ENCODE measurements around the gene MGA. TPM values are rescaled to one million over a fixed set of nuclear protein-coding genes. Genes with fewer than 3 reads are reported as not detected.

The MGA gene
- 28.8 TPM for total RNA-seq
- long read RNA-seq, partial matches to known transcripts, result 4 of 13 reads
- long read RNA-seq, other reads (novel, unspliced or antisense), result 8 of 13 reads

- ATAC-seq (peak; percentile 92), DNase-seq (peak; percentile 96)
- intact Hi-C loops (cut with micrococcal nuclease), result no loop called here
Observed at GRCh38 chr15:41660235-41661077, at the start of gene MGA. Gene MGA (plus strand): TSS chr15:41660405.

DNA sequence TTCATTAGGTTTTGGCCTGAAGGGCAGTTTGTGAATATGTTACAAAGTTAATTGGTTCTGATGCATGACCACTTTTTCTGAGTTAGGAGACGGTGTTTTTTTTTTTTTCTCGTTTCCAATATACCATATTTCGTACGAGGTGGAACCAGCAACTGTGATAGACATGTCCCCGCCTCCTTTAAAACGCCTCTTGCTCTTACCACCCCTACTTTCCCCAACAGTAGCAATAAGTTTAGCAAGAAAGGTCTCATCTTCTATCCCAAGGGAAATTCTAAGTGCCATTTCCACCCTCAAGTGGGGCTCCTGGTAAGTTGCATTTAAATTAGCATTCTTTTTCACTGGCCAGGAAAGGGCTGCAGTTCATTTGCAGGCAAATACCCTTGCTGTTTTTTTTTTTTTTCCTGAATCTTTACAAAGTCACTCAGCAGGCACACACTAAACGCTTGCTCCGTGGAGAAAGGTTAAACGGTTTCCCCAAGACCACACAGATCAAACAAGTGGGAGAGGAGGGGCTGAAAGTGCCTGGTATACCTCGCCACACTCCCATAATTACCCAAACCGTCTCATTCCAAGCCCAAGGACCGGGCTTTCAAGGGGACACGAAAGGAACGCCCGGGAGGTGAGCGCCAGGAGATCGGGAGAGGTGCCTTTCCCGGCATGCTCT lies 39.5 kb upstream of the MGA start:
- no peak for DNase-seq
- intact Hi-C loops (cut with micrococcal nuclease), result no loop called here
- ATAC-seq, result no peak

DNA sequence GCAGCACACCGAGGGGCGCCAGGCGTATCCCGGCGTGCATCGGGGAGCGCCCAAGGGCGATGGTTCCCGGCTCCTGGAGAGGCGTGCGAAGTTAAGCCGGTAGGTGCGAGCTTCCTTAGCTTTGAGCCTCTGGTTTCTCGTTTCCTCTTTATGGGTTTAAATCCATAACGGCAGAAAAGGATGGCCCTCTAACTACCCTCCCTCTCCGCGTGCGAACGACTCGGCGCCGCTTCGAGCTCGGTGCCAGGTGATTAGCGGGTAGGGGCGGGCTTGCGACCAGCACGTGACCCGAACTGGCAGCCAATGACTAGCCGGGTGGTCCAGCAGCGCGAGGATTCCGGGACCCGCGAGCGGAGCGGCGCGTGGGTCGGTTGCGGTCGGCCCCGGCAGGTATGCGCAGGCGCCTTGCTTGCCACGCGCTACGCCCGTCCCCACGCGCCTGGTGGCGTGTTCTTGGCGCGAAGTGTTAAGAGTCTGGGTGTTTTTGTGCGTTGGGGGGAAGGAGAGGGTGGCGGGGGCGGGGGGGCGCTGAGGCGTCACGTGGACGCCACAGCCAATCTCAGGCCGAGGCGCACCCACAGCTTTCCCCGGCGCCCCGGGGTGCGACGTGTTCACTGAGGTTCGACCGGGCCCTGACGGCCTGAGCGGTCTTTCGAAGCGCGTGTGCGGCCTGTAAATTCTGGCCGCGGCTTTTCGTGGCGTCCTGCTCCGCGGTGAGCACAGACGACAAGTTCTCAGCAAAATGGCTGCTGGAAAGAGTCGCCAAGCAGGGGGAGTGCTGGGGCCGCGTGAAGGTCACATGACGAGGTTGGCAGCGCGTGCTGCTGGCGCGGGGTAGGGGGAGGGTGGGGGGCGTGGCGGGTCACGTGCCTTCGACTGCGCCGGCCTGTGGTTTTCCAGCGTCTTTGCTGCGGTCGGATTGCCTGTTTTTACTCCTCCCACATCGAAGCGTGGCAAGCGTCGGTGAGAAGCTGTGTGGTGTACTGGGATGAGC lies 38.7 kb upstream of the MGA start:
- intact Hi-C loops (cut with micrococcal nuclease), result no loop called here
- DNase-seq (peak; percentile 84), ATAC-seq (peak; percentile 90)

GRCh38 chr15:41622901-41623300 lies 37.3 kb upstream of the MGA start:
- no peak for ATAC-seq
- intact Hi-C loops (cut with micrococcal nuclease), result no loop called here
- no peak for DNase-seq

DNA sequence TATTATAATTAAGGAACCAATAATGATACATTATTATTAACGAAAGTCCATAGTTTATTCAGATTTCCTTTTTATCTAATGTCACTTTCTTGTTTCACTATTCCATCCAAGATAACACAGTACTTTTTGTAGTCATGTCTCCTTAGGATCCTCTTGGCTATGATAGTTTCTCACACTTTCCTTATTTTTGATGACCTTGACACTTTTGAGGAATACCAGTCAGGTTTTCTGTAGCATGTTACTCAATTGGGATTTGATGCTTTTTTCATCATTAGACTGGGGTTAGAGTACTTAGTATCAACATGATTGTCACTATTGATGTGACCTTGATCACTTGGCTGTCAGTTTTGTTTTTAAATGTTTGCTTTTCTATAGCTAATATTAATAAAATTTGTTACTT lies 33.0 kb upstream of the MGA start:
- DNase-seq, result no peak
- intact Hi-C loops (cut with micrococcal nuclease), result no loop called here

GRCh38 chr15:41629463-41629862 lies 30.7 kb upstream of the MGA start:
- intact Hi-C loops (cut with micrococcal nuclease), result no loop called here
- ATAC-seq, result no peak

More for the DNA sequence above, 33.0 kb upstream of the MGA start:
- no peak for ATAC-seq

GRCh38 chr15:41629883-41630282 lies 30.3 kb upstream of the MGA start:
- DNase-seq (no peak), ATAC-seq (no peak)
- intact Hi-C loops (cut with micrococcal nuclease), result no loop called here

More at GRCh38 chr15:41629463-41629862, 30.7 kb upstream of the MGA start:
- DNase-seq, result no peak

DNA sequence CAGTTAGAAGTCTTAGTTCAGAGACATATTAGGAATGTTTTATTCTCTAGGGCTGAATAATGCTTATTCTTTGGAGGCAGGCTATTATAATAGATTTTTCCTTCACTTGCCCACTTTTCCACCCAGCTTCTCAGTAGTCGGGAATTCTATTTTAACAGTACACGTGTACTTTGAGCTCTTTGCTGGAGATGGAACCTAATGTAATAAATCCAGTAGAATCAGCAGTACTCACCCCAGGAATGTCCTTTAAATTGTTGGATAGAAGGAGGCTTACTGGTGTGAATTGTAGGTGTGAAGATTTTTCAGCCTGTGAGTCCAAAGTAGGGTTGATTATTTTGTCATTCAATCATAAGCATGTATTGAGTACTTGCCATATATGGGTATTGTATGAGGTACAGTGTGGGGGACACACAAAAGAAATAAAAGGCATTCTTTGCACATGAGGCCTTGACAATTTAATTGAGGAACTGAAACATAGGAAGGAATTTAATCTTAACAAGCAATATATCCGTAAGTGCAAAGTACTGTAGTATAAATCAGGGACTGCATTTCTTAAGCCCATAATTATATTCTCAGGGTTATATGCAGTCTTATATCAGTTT lies 29.5 kb upstream of the MGA start:
- ATAC-seq, result no peak
- DNase-seq, result no peak
- intact Hi-C loops (cut with micrococcal nuclease), result no loop called here

DNA sequence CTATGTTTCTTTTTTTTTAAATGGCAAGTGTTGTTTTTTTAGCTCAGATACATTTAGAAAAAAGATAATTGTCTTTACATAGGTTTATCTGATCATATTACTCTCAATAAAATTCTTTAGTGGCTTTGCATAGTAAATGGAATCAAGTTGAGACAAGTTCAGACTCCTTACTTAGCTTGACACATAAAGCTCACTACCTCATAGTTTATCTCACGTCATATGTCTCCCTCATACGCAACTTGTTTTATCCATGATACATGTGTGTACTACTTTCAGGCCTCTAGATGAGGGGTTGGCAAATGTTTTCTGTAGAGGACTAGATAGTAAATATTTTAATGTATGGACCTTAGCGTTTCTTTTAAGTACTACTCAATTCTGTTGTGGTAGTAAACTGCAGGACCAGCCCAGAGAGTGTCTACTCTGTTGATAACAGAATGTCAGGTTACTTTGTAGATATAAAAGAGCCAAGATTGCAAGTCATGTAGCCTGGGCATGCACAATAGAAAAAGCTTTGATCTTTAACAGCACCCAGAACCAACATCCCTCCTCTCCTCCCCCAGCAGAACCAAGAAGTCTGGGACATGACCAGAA lies 28.2 kb upstream of the MGA start:
- intact Hi-C loops (cut with micrococcal nuclease), result no loop called here
- DNase-seq, result no peak
- peak; percentile 27 for ATAC-seq

DNA sequence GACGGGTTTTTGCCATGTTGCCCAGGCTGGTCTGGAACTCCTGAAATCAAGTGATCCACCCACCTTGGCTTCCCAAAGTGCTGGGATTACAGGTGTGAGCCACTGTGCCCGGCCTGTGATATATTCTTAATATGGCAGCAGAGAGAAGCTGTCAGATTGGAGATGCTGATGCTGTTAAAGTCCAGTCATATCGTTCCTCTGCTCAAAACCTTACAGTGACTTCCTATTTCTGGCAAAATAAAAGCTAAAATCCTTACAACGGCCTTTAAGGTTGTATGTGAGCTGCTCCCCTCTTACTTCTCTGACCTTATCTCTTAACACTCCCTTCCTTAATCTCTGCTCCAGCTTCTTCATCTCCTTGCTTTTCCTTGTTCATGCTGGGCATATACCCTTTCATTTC lies 26.6 kb upstream of the MGA start:
- no peak for DNase-seq
- no peak for ATAC-seq
- intact Hi-C loops (cut with micrococcal nuclease), result no loop called here

DNA sequence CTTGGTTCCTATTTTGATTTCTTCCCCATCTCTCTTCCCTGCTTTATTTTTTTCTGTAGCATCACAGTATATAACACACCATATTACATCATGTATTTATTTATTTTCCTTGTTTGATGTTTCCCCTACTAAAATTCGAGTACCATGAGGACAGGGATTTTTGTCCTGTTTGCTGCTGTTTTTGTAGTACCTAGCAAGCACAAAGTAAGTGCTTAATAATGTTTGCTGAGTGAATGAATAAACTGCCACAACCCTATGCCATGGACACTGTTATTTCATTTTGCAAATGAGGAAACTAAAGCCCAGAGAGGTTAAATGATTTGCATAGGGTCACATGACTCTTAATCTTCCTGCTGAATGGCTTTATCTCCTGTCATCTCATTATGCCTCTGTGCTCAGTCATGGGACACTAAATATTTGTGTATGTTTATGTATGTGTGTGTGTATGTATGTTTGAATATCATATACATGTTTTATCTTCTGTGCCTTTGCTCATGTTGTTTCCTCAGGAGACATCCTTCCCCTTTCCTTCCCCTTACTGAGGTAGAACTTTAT lies 26.1 kb upstream of the MGA start:
- no peak for DNase-seq
- intact Hi-C loops (cut with micrococcal nuclease), result no loop called here
- ATAC-seq, result no peak

DNA sequence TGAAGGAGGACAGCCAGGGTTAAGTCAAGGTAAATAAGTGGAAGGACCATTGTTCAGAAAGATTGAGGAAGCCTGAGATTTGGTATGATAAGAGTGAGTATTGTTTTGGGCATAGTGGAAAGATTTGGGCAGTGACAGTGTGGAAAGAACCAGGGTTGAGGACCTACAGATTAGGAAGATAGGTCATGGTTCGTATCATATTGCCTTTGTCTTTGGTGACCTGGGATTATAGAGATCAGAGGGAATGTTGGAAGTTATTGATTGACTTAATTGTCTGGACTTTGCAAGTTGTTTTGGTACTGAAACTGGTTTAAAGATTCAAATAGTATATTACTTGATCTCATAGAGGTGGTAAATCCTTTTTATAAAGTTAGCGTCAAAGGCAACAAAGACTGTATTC lies 23.1 kb upstream of the MGA start:
- DNase-seq, result no peak
- ATAC-seq, result no peak
- intact Hi-C loops (cut with micrococcal nuclease), result no loop called here

- ATAC-seq, result no peak
- intact Hi-C loops (cut with micrococcal nuclease), result no loop called here
- DNase-seq, result no peak
Observed at GRCh38 chr15:41640985-41641384, 19.2 kb upstream of the MGA start.

GRCh38 chr15:41647262-41647661 lies 12.9 kb upstream of the MGA start:
- intact Hi-C loops (cut with micrococcal nuclease), result no loop called here
- DNase-seq, result no peak
- no peak for ATAC-seq

DNA sequence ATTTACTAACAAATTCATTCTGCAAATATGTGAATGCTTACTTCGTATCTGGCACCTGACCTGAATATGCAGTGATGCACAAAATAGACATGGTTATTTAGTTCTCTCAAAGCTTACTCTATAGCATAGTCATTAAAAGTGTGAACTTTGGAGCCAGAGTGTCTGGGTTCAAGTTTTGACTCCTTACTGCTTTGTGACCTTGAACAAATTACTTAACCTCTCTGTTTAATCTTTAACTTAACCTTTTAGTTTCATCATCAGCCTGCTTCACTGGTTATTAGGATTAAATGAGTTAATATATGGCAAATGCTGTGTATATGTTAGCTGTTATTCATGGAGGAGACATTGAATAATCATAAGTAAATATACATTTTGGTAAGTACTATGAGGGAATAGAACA lies 12.1 kb upstream of the MGA start:
- intact Hi-C loops (cut with micrococcal nuclease), result no loop called here
- ATAC-seq, result no peak
- DNase-seq, result no peak

DNA sequence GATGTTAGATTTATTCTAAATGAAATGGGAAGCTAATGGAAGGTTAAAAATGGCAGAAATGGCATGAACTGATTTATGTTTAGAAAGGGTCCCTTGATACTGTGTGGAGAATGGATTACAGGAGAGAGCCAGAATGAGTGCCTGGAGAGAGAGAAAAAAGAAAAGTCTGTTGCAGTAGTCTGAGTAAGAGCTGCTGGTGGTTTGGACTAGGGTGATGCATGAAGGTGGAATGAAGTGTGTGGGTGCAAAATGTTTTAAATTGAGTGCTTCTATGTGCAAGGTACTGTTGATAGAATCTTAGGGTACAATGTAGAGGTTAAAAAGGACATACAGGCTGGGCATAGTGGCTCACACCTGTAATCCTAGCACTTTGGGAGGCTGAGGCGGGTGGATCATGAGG lies 11.4 kb upstream of the MGA start:
- intact Hi-C loops (cut with micrococcal nuclease), result no loop called here
- DNase-seq (no peak), ATAC-seq (no peak)

DNA sequence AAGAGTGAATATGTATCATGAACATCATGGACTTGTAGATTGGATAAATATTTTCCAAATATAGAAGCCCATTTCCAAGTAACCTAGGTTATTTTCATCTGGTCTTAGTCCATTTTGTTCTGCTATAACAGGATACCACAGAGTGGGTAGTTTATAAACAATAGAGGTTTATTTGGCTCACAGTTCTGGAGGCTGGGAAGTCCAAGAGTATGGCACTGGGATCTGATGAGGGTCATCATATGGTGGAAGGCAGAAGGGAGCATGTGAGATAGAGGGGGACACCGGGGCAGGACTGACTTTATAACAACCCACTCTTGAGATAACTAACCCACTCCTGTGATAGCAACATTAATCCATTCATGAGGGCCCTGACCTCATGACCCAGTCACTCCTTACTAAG lies 9.4 kb upstream of the MGA start:
- intact Hi-C loops (cut with micrococcal nuclease), result no loop called here
- DNase-seq, result no peak
- ATAC-seq, result no peak

DNA sequence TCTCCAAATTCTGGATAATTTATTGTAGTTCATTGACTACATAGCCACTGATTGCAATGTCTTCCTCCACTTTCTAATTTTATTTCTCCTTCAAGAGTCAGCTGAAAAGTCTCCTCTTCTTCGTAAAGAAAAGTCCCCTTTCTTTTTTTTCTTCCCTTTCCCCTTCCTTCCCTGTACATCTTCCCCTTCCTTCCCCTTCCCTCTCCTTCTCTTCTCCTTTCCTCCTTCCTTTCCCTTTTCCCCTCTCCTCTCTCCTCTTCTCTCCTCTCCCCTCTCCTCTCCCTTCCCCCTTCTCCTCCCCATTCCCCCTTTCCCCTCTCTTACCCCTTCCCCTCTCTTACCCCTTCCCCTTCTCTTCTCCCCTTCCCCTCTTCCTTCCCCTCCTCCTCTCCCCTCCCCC lies 8.8 kb upstream of the MGA start:
- no peak for ATAC-seq
- intact Hi-C loops (cut with micrococcal nuclease), result no loop called here
- no peak for DNase-seq

DNA sequence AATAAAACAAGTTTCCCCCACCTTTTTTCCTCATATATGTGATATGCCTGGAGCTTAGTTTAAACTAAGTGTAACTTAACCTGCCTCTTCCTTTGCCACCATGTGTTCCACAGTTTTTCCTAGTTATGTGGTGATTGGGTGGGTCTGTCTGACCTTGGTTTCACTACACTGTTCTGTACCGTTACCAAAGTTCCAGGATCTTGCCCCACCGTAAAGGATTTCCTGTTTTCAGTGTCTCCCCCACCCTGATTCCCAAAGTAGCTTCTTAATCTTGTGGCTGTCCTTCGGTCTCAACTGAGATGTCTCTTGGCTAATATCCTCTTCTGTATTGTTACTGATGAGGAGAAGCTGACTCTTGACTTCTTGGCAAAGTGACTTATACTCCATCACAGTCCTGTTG lies 6.4 kb upstream of the MGA start:
- intact Hi-C loops (cut with micrococcal nuclease), result no loop called here
- DNase-seq (no peak), ATAC-seq (no peak)
